H1 (cell line): Measurements from ENCODE around the gene RAD23A.
"Not testable (repeated sequence)": the region's sequence is repeated elsewhere in the genome, so short reads cannot be mapped to it uniquely, and the experiment has no call there.

Source experiments
- CHD1 ChIP-seq: IDR thresholded peaks from 2 replicates; pipeline ENCODE4 v1.6.1; 2012; ENCODE audit warnings: low read depth, low read length, improper control_type of control experiment
- EZH2 ChIP-seq: fragments of 200-600 bp; sonication (generic); IDR thresholded peaks from 2 replicates; pipeline ENCODE4 v1.7.1; 2012; ENCODE audit warnings: low read depth, mild to moderate bottlenecking, moderate library complexity, low read length, inconsistent platforms; ENCODE audit not compliant: severe bottlenecking
- JUN ChIP-seq: IDR thresholded peaks from 2 replicates; pipeline ENCODE4 v1.6.1; 2011; ENCODE audit warnings: low read depth, mild to moderate bottlenecking, improper control_type of control experiment, low read length
- PHF8 ChIP-seq: fragments of 200-600 bp; sonication (generic); conservative IDR thresholded peaks from 2 replicates; pipeline ENCODE4 v1.7.1; 2012; ENCODE audit warnings: low read depth, mild to moderate bottlenecking, inconsistent platforms, low read length, moderate library complexity
- POLR2A ChIP-seq, 2 experiments: IDR thresholded peaks; 1 replicate in 1 of 2; 2 replicates in 1 of 2; pipeline ENCODE4 v1.6.1; 2011; ENCODE audit warnings: low read depth in 2 of 2, low read length in 2 of 2, mild to moderate bottlenecking in 2 of 2; ENCODE audit errors: control extremely low read depth in 1 of 2
- SRF ChIP-seq: IDR thresholded peaks from 2 replicates; pipeline ENCODE4 v1.6.1; 2011; ENCODE audit warnings: mild to moderate bottlenecking, low read depth, low read length, moderate library complexity
- SUZ12 ChIP-seq: fragments of 200-600 bp; sonication (generic); IDR thresholded peaks from 2 replicates; pipeline ENCODE4 v1.6.1; 2012; ENCODE audit warnings: mild to moderate bottlenecking, inconsistent platforms, low read length, moderate library complexity, mixed read lengths
- TF ChIP-seq, protein P1 (sequence below): IDR thresholded peaks from 2 replicates; pipeline ENCODE4 v1.6.1; 2012; ENCODE audit warnings: inconsistent platforms
- TF ChIP-seq, protein P2 (sequence below), 3 experiments: IDR thresholded peaks; 1 replicate in 2 of 3; 2 replicates in 1 of 3; pipeline versions ENCODE4 v1.5.1 to v1.6.1; 2011; ENCODE audit warnings: low read length in 3 of 3, mild to moderate bottlenecking in 3 of 3, inconsistent platforms in 2 of 3, low read depth in 1 of 3, moderate library complexity in 1 of 3; ENCODE audit not compliant: insufficient read depth in 1 of 3; ENCODE audit errors: control extremely low read depth in 1 of 3

DNA sequence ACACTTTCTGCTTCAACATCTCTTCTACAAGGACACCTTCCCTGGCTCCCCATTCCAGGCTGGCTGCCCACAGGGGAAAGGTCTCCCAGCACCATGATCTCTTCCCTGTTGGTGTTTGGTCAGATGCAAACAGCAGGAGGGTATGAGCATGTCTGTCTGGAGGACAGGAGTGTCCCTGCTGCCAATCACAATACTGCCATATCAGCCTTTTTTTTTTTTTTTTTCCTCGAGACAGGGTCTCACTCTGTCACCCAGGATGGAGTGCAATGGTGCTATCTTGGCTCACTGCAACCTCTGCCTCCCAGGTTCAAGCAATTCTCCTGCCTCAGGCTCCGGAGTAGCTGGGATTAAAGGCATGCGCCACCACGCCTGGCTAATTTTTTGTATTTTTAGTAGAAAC lies 29.8 kb upstream of the RAD23A start:
- TF ChIP-seq JUN; POLR2A (IDR thresholded peaks at IDR 0.05; ENCODE audit: control extremely low read depth in 1 of 2, low read depth in 2 of 2, low read length in 2 of 2); CHD1; EZH2; SRF; PHF8; SUZ12: not testable (repeated sequence)
- TF ChIP-seq, protein P1, sequence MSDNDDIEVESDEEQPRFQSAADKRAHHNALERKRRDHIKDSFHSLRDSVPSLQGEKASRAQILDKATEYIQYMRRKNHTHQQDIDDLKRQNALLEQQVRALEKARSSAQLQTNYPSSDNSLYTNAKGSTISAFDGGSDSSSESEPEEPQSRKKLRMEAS, result not testable (repeated sequence)
- TF ChIP-seq, protein P2, sequence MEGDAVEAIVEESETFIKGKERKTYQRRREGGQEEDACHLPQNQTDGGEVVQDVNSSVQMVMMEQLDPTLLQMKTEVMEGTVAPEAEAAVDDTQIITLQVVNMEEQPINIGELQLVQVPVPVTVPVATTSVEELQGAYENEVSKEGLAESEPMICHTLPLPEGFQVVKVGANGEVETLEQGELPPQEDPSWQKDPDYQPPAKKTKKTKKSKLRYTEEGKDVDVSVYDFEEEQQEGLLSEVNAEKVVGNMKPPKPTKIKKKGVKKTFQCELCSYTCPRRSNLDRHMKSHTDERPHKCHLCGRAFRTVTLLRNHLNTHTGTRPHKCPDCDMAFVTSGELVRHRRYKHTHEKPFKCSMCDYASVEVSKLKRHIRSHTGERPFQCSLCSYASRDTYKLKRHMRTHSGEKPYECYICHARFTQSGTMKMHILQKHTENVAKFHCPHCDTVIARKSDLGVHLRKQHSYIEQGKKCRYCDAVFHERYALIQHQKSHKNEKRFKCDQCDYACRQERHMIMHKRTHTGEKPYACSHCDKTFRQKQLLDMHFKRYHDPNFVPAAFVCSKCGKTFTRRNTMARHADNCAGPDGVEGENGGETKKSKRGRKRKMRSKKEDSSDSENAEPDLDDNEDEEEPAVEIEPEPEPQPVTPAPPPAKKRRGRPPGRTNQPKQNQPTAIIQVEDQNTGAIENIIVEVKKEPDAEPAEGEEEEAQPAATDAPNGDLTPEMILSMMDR (IDR thresholded peaks at IDR 0.05; ENCODE audit: control extremely low read depth in 1 of 3, insufficient read depth in 1 of 3, low read depth in 1 of 3, low read length in 3 of 3), result not testable (repeated sequence)
